ENCODE results near the gene DTX4. TPM values are rescaled to one million over a fixed set of nuclear protein-coding genes. Genes with fewer than 3 reads are reported as not detected.

DTX4 gene
- polyA plus RNA-seq, 1 of the 3 experiments (the other 2 are of a cell fraction) = 0.05 TPM

- TF ChIP-seq PBX3 (IDR thresholded peaks at IDR 0.05) = no peak
- TF ChIP-seq YY1 (IDR thresholded peaks at IDR 0.05; ENCODE audit: low read depth) = no peak
- no peak for TF ChIP-seq GATA2 (CRISPR knock-in tag; IDR thresholded peaks at IDR 0.05)
- TF ChIP-seq CTCF (IDR thresholded peaks at IDR 0.05) = no peak
- no peak for TF ChIP-seq RXRA (IDR thresholded peaks at IDR 0.05; ENCODE audit: borderline replicate concordance, low read depth)
- TF ChIP-seq REST (IDR thresholded peaks at IDR 0.05; ENCODE audit: low read depth, low read length) = no peak
These were observed 37.0 kb downstream of the DTX4 start (continued) for GRCh38 chr11:59208956-59209355.

- WGBS (ENCODE audit: low lambda C conversion rate) = 13% methylated on average over 6 of the region's 7 CpGs
- Histone ChIP-seq H3K9me3 (no peaks in the 10 kb centered on the region), H3K27ac (ENCODE audit: low read depth in 2 of 2, low read length in 1 of 2) (no peak overlapping the region), H3K79me2 (ENCODE audit: insufficient read depth) (no peaks in the 10 kb centered on the region), H3K27me3 (ENCODE audit: insufficient read depth) (peaks cover 11% of the 10 kb centered on the region; the same call in 1 of the 2 replicates), H3K4me1 (ENCODE audit: control insufficient read depth in 1 of 2, insufficient read depth in 2 of 2, low read depth in 1 of 2, low read length in 1 of 2) (no peaks in the 10 kb centered on the region), H4K20me1 (ENCODE audit: insufficient read depth) (no peaks in the 10 kb centered on the region), H3K36me3 (replicated peaks in 1 of 2; ENCODE audit: control insufficient read depth in 1 of 2, insufficient read depth in 2 of 2, low read length in 1 of 2) (no peaks in the 10 kb centered on the region), H2AFZ (ENCODE audit: low read depth) (no peak overlapping the region), H3F3A (replicated peaks; ENCODE audit: insufficient read depth) (no peaks in the 10 kb centered on the region), H3K9ac (no peak overlapping the region), H3K9me2 (no peaks in the 10 kb centered on the region), H3K4me2 (no peak overlapping the region), H3K4me3 (ENCODE audit: low read depth in 2 of 2, low read length in 1 of 2) (no peak overlapping the region)
- POLR2A ChIA-PET = no interaction called here
- CTCF ChIA-PET = interaction anchor here (2.1 kb wide), 1 partner anchor 54 kb away, joined by 5 read pairs; no protein-coding TSS in a partner anchor
- DNase-seq = no peak
- TF ChIP-seq NRF1 (IDR thresholded peaks at IDR 0.05; ENCODE audit: low read depth, low read length) = no peak
These were observed 40.3 kb downstream of the DTX4 start for GRCh38 chr11:59212222-59212621.
